CD4-positive, alpha-beta T cell treated with Interleukin-15 for 1 hour (primary cell): ENCODE measurements around the gene ZFHX3.

Experiments
- DNase-seq: peaks from one replicate; pipeline ENCODE4 v3.0.0-alpha.2; 2020

ZFHX3 gene

GRCh38 chr16:72840631-72841381 lies 207.1 kb downstream of the ZFHX3 start:
- DNase-seq: no peak

- no peak for DNase-seq
These were observed 209.0 kb downstream of the ZFHX3 start for GRCh38 chr16:72838951-72839350.

GRCh38 chr16:72838586-72838910 lies 209.4 kb downstream of the ZFHX3 start:
- DNase-seq: no peak

- DNase-seq: no peak
These were observed 209.9 kb downstream of the ZFHX3 start for GRCh38 chr16:72837846-72838585.

- no peak for DNase-seq
These were observed 210.9 kb downstream of the ZFHX3 start for GRCh38 chr16:72836985-72837384.

GRCh38 chr16:72836181-72836580 lies 211.7 kb downstream of the ZFHX3 start:
- no peak for DNase-seq

- DNase-seq: no peak
These were observed 212.8 kb downstream of the ZFHX3 start for GRCh38 chr16:72835086-72835485.

- DNase-seq: no peak
These were observed 213.4 kb downstream of the ZFHX3 start for GRCh38 chr16:72834499-72834898.

GRCh38 chr16:72833969-72834368 lies 214.0 kb downstream of the ZFHX3 start:
- DNase-seq: no peak

- no peak for DNase-seq
These were observed 214.4 kb downstream of the ZFHX3 start for GRCh38 chr16:72833482-72833881.

- peak; percentile 52 for DNase-seq
These were observed 215.2 kb downstream of the ZFHX3 start for GRCh38 chr16:72832621-72833248.

- DNase-seq: no peak
These were observed 217.8 kb downstream of the ZFHX3 start for GRCh38 chr16:72829846-72830775.

- no peak for DNase-seq
These were observed 220.1 kb downstream of the ZFHX3 start for GRCh38 chr16:72827866-72828265.

- no peak for DNase-seq
These were observed 221.9 kb downstream of the ZFHX3 start for GRCh38 chr16:72825912-72826621.

GRCh38 chr16:72824761-72825160 lies 223.2 kb downstream of the ZFHX3 start:
- DNase-seq: no peak

- no peak for DNase-seq
These were observed 223.9 kb downstream of the ZFHX3 start for GRCh38 chr16:72824027-72824426.

GRCh38 chr16:72821185-72821950 lies 226.6 kb downstream of the ZFHX3 start:
- no peak for DNase-seq

GRCh38 chr16:72819345-72819744 lies 228.6 kb downstream of the ZFHX3 start:
- no peak for DNase-seq

GRCh38 chr16:72818236-72818845 lies 229.6 kb downstream of the ZFHX3 start:
- no peak for DNase-seq

- no peak for DNase-seq
These were observed 232.3 kb downstream of the ZFHX3 start for GRCh38 chr16:72815348-72816318.
